ENCODE measurements around the gene MON1B.

MON1B gene

DNA sequence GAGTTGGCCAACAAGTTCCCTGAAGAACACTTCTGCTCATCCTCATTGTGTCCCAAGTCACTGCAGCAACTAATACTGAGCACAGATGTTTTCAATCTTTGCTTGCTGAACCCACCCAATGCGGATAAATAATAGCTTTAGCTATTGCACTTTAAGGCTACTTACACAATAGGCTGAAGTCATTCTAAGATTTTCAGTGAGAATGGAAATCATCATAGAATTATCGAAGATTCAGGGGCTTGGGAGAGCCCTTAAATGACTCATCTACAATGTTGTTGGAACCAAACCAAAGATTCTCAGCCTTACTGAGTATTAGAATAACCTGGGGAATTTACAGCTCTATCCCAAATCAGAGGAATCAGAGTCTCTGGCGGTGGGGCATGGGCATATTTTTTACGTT, 59.4 kb downstream of the MON1B start:
- no peak for DNase-seq
